ENCODE data around the gene VANGL2. TPM values are rescaled to one million over a fixed set of nuclear protein-coding genes. Genes with fewer than 3 reads are reported as not detected.

VANGL2 gene
- total RNA-seq = 17.8 TPM

GRCh38 chr1:160400223-160400645 is at the start of gene VANGL2:
Gene VANGL2, plus strand, starts transcription at chr1:160400564. Its CDS starts 15,274 bp downstream, at chr1:160415838.

GRCh38 chr1:160366731-160367515 is 33.4 kb upstream of the VANGL2 start, which contains the start of gene NHLH1:
Gene NHLH1, plus strand, starts transcription at chr1:160367071. Its CDS starts 3,661 bp downstream, at chr1:160370732.

Small RNA genes within 50 kb of the gene (small RNA-seq; reads per million reads assigned to genes)
- not detected for gene RNU4-42P

Other genes with a start within 250 kb of the VANGL2 start
- under 0.01 TPM for gene ATP1A4, start 249.0 kb upstream of the VANGL2 start, total RNA-seq
- 0.92 TPM for gene CASQ1, start 210.0 kb upstream of the VANGL2 start, total RNA-seq
- 167 TPM for gene PEA15, start 195.2 kb upstream of the VANGL2 start, total RNA-seq
- gene DCAF8, start 138.0 kb upstream of the VANGL2 start, total RNA-seq = 67.4 TPM
- gene PEX19, start 115.4 kb upstream of the VANGL2 start, total RNA-seq = 40.4 TPM
- gene COPA, start 57.3 kb upstream of the VANGL2 start, total RNA-seq = 163 TPM
- gene NCSTN, start 57.2 kb upstream of the VANGL2 start, total RNA-seq = 41.1 TPM
- gene NHLH1, start 33.5 kb upstream of the VANGL2 start, total RNA-seq = 0.23 TPM
- not detected for gene SLAMF6, start 122.7 kb downstream of the VANGL2 start, total RNA-seq
- gene CD84, start 178.9 kb downstream of the VANGL2 start, total RNA-seq = 4.4 TPM
- not detected for gene SLAMF1, start 246.5 kb downstream of the VANGL2 start, total RNA-seq